Activated T-cell treated with anti-CD3 and anti-CD28 coated beads for 1 hour (primary cell): ENCODE data around the gene NOLC1.
"Not testable (repeated sequence)": the region's sequence is repeated elsewhere in the genome, so short reads cannot be mapped to it uniquely, and the experiment has no call there.

Experiments used
- DNase-seq: peaks from one replicate; pipeline ENCODE4 v3.0.0-alpha.2; 2020; ENCODE audit warnings: low read depth

NOLC1 gene

DNA sequence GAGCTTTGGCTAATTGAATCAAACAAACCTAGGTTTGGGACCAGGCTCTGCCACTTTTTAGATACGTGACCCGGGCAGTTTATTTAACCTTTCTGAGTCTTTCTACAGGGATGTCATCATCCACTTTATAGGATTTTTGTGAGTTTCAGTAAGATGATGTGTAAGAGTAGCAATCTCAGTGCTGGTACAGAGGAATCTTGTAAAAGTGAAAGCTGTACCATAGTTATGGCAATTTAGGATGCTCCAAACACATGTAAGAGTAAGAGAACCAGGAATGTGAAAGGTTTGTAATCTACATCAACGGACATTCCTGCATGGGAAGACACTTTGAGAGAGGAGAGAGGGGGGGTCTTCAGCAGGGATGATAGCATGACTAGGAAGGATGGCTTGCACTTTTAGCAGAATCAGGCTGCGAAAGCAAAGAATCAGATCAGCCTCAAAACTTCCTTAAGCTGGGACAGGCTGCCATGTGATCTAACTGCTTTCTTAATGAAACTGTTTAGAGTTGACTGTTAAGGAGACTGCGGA, 968 bp downstream of the NOLC1 start:
- DNase-seq = no peak

DNA sequence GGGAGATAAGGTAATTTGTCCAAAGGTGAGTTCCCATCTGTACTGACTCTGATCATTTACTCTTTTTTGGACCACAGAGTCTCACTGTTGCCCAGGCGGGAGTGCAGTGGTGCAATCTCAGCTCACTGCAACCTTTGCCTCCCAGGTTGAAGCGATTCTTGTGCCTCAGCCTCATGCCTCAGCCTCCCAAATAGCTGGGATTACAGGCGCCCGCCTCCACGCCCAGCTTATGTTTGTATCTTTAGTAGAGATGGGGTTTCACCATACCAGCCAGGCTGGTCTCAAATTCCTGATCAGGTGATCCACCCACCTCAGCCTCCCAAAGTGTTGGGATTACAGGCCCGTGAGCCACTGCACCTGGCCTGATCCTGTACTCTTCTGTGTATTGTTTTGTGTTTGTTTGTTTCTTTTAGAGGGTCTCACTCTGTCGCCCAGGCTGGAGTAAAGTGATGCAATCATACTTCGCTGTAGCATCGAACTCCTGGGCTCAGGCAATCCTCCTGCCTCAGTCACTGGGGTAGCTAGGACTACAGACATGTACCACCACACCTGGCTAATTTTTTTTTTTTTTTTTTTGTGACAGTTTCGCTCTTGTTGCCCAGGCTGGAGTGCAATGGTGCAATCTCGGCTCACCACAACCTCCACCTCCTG, 2.4 kb downstream of the NOLC1 start:
- no peak for DNase-seq

DNA sequence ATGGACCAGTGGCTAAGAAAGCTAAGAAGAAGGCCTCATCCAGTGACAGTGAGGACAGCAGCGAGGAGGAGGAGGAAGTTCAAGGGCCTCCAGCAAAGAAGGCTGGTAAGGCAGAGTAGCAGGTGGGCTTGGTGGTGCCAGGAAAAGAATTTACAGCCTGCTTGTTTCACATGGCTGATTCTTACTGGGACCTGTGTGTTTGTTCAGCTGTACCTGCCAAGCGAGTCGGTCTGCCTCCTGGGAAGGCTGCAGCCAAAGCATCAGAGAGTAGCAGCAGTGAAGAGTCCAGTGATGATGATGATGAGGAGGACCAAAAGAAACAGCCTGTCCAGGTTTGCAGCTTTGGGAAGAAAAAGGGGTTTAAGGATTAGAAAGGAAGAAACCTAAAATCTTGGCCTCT, 5.0 kb downstream of the NOLC1 start:
- DNase-seq = no peak

DNA sequence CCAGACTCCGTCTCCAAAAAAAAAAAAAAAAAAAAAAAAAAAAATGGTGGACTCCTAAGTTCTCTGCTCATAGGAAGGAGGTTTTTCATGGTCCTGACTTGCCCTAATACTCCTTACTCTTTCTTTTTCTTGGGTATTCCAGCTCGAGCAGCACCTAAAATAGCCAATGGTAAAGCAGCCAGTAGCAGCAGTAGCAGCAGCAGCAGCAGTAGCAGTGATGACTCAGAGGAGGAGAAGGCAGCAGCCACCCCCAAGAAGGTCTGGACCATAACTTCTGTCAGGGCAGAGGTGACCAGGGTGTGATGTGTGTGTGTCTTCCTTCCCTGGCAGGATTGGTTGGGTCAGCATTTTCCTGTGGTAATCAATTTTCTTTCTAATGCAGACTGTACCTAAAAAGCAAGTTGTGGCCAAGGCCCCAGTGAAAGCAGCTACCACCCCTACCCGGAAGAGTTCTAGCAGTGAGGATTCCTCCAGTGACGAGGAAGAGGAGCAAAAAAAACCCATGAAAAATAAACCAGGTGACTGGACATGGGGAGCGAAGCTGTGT, 6.9 kb downstream of the NOLC1 start:
- DNase-seq = no peak

DNA sequence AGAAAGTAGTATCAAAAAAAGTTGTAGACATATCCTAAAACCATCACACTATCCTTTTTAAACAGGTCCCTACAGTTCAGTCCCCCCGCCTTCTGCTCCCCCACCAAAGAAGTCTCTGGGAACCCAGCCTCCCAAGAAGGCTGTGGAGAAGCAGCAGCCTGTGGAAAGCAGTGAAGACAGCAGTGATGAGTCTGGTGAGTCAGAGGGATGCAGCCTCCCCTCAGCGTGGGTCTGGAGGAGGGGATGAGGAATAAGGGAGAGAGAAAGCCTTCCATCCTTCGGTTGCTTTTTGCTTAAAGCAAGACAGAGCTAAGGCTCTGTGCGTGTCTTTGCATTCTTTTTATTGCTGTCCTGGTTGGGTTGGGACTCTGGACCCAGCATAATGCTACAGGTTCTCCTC, 7.6 kb downstream of the NOLC1 start:
- no peak for DNase-seq

DNA sequence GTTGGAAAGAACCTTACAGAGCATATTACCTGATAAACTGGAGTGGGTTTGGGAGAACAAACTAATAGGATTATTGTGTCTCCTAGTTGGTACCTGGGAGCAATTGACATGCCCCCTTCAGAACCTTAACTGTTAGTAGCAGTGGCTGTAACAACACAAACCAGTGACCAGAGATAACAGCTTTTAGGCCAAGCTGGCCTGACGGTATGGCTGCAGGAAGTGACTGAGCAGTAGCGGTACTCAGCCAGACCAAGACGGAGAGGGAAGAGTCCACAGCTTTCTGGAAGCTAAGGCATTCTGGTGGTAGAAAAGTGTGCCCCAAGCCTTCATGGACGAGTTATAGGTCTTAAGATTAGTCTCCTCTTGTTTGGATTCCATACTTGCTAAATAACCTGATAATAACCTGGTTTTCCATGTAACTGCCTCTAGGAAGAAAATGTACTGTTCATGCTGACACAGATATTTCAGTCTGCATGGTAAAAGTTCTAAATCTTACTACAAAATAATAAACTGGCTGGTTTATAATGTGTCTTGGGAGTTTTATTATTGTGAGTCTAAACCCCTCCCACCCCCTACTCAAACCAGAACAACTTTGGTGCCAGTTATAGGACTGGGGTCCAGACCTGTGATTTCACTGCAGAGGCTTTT, 11.3 kb downstream of the NOLC1 start:
- no peak for DNase-seq

- no peak for DNase-seq
These were observed 15.7 kb downstream of the NOLC1 start for GRCh38 chr10:102167861-102168260.

DNA sequence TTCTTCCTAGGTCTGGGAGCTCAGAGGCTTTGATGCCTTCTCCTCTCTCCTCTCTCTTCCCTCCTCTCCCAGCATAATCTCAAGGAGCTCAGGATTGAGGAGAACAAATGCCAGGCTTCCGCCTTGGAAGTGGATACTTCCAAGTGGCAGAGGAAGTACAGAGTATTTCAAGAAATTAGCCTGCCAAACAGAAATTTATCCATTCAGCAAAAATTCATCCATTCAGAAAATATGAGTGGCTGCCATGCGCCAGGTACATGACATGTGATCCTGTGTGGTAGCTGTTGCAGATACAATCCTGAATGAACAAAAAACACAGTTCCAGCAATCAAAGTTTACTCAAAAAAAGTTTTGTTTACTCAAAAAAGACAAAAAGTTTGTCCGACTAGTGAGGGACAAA, 18.4 kb downstream of the NOLC1 start:
- DNase-seq = no peak

- DNase-seq = no peak
These were observed 20.1 kb downstream of the NOLC1 start for GRCh38 chr10:102172288-102172687.

DNA sequence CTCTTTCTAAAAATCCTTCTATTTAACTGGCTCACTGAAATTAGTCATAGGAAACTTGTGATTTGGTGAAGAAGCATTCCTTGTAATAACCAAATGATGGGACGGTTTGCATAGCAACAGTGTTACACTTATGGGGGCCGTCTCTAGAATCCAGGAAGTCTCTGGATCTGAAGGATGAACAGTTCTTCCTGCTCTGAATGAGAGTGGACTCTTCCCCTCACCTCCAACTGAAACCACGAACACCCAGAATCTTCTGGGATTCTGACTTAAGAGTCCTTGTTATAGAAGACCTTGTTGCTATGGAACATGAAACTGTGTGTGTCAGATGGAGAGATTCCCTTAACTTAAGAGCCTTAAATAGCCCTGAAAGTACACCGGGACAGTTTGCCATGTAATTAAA, 23.2 kb downstream of the NOLC1 start:
- no peak for DNase-seq

DNA sequence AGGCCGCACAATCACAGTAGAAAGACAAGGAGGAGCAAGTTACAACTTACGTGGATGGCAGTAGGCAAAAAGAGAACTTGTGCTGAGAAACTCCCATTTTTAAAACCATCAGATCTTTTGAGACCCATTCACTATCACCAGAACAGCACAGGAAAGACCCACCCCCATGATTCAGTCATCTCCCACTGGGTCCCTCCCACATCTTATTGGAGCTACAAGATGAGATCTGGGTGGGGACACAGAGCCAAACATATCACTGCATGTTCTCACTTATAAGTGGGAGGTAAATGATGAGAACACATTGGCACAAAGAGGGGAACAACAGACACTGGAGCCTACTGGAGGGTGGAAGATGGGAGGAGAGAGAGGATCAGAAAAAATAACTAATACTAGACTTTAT, 32.4 kb downstream of the NOLC1 start:
- no peak for DNase-seq

GRCh38 chr10:102185272-102185671, 33.1 kb downstream of the NOLC1 start:
- DNase-seq = no peak

GRCh38 chr10:102185811-102186527, 33.8 kb downstream of the NOLC1 start:
- no peak for DNase-seq

DNA sequence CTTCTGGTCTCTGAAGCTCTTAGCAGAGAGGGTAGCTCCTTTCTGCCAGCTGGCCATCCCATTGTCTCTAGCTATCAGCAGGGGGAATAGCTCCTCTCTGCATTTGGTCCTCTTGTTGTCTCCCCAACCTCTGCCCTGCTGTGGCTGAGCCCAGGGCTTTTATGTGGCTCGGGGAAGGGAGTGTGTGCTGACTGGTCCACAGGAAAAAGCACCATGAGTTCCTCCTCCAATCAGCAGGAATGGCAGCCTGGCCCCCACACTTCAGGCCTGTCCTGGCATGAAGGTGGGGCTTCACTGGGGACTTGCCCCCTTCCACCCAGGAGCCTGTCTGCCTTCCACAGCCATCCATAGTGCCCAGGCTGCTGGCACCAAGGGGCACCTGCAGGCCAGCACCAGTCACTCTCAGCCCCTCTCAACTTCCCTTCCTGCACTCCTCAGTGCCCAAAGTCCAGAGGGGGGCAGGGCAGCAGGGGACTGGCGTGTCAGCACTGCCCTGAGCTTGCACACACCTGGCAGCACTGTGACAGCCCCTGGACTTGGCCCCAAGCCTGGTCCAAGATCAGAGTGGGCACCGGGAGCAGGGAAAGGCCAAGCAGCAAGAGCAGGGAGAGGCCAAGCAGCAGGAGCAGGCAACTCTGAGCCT, 36.2 kb downstream of the NOLC1 start:
- no peak for DNase-seq

DNA sequence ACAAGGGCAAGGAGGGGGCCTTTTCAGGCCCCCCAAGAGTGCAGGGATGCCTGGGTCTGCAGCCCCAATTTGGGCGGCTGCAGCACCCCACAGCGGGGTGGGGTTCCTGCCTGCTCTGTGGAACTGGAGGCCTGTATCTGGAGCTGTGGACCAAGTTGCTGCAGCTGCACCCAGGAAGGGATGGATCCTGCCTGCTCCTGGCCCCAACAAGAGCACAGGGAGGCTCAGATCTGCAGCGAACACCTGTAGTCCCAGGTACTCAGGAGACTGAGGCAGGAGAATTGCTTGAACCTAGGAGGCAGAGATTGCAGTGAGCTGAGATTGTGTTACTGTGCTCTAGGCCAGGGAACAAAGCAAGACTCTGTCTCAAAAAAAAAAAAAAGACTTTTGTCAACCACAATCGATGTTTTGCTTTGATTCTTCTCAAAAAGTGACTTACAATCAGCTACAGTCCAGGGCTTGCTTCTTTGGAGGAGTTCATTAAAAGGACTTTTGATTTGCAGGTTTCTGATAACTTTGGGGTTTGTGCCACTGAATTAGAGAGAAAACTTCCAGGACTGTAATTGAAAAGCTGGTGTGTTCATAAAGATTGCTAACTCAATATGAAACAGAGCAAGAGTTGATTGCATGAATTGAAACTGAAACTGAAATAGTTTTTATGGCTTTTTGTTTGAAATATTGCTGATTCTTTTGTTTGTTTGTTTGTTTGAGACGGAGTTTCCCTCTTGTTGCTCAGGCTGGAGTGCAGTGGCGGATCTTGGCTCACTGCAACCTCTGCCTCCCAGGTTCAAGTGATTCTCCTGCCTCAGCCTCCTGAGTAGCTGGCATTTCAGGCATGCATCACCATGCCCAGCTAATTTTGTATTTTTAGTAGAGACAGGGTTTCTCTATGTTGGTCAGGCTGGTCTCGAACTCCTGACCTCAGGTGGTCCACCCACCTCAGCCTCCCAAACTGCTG, 37.0 kb downstream of the NOLC1 start:
- not testable (repeated sequence) for DNase-seq

- DNase-seq = no peak
These were observed 39.8 kb downstream of the NOLC1 start for GRCh38 chr10:102191956-102192355.

DNA sequence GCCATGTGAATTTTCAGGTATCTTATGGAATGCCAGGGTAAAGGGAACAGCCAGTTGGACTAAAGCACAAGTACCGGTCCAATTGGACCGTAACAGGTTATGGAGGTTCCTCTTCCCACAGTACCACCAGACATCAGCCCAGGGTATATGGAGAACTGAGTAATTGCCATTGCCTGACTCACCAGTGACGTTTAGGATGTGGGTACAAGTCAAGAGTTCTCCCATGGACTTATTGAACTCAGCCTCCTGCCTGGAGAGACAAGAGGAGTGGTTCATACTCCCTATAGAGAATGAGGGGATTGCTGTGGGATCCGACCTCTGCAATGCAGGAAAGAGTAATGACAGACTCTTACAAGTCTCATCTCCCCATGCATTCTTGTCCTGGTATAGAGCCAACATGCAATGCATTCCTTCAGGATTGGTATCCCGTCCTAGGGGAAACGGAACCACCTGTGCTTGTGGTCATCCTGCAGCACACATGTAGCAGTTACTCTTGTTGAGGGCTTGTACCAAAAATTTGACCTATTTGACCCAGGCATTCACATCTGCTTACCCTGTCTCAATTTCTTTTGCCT, 43.2 kb downstream of the NOLC1 start:
- no peak for DNase-seq

- DNase-seq = no peak
These were observed 44.7 kb downstream of the NOLC1 start for GRCh38 chr10:102196893-102197292.

DNA sequence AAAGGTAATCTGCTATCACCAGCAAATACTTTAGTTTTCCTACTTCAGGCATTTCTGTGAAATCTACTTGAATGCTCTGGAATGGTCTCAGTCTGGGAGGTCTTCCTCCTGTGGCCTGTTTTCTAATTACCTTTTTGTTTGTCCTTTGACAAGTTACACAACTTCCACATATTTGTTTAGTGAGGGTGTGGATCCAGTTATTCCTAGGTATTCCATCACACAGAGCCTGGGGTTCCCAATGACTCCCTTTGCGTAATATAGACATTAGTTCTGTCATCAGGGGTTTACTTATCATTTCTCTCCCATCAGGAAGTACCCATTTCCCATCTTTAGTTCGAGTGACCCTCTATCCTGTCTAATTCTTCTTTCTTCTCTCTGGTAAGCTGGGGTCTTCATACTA, 45.8 kb downstream of the NOLC1 start:
- DNase-seq = no peak

DNA sequence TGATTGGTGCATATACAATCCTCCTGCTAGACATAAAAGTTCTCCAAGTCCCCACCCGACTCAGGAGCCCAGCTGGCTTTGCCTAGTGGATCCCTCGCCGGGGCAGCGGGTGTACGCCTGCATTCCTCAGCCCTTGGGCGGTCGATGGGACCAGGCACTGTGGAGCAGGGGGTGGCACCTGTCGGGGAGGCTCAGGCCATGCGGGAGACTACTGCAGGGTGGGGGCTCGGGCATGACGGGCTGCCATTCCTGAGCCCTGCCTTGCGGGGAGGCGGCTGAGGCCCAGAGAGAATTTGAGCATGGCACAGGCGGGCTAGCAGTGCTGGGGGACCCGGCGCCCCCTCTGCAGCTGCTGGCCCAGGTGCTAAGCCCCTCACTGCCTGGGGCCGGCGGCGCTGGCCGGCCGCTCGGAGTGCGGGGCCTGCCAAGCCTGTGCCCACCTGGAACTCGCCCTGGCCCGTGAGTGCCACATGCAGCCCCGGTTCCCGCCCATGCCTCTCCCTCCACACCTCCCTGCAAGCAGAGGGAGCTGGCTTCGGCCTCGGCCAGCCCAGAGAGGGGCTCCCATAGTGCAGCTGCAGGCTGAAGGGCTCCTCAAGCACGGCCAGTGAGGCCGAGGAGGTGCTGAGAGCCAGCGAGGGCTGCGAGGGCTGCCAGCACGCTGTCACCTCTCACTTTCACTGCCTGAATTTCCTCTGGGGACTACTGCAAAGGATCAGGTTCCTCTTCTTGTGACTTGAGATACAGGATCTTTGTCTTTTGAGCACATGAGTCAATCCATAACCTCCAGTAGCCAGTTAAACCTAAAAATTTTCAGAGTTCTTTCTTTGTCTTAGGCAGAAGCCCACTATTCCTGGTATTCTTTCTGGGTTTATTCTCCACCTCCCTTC, 48.8 kb downstream of the NOLC1 start:
- DNase-seq = no peak
